GM18526 (cell line): ENCODE results near the gene UNC13A.

ENCODE experiments used
- POLR2A ChIP-seq: IDR thresholded peaks from 3 replicates; pipeline ENCODE4 v1.6.1; 2011; ENCODE audit not compliant: insufficient read length; ENCODE audit errors: extremely low read depth

UNC13A gene

GRCh38 chr19:17683078-17683477 lies 5.1 kb downstream of the UNC13A start:
- no peak for TF ChIP-seq POLR2A

- no peak for TF ChIP-seq POLR2A
These were observed 5.9 kb downstream of the UNC13A start for GRCh38 chr19:17682273-17682672.

GRCh38 chr19:17681505-17682125 lies 6.5 kb downstream of the UNC13A start:
- TF ChIP-seq POLR2A = no peak

GRCh38 chr19:17680230-17680722 lies 7.9 kb downstream of the UNC13A start:
- no peak for TF ChIP-seq POLR2A

GRCh38 chr19:17679526-17680229 lies 8.5 kb downstream of the UNC13A start:
- no peak for TF ChIP-seq POLR2A

DNA sequence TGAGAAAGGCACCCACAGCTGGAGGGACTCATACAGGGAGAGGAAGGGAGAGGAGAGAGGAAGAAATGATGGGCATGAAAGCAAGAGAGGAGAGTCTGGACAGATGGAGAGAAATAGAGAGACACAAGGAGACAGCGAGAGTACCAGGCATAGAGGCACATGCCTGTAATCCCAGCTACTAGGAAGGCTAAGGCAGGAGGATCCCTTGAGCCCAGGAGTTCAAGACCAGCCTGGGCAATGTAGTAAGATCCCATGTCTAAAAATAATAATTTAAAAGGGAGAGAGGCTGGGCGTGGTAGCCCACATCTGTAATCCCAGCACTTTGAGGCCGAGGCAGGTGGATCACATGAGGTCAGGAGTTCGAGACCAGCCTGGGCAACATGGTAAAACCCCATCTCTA lies 9.3 kb downstream of the UNC13A start:
- no peak for TF ChIP-seq POLR2A

DNA sequence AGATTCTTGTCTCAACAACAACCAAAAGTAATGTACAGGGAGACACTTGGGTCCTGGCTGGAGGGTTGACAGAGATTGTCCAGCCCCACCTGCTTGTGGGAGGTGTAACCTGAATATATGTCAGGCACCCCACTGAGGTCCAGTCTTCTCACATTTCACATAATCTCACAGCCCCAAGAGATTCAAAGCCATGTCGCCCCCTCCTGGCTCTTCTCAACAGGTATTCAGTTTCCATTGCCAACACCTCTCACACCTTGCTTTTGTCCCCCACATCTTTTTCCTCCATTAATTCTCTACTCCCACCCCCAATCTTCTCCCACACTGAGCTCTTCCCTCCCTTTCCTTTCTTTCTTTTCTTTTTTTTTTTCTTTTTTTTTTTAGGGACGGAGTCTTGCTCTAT lies 11.2 kb downstream of the UNC13A start:
- TF ChIP-seq POLR2A = no peak

DNA sequence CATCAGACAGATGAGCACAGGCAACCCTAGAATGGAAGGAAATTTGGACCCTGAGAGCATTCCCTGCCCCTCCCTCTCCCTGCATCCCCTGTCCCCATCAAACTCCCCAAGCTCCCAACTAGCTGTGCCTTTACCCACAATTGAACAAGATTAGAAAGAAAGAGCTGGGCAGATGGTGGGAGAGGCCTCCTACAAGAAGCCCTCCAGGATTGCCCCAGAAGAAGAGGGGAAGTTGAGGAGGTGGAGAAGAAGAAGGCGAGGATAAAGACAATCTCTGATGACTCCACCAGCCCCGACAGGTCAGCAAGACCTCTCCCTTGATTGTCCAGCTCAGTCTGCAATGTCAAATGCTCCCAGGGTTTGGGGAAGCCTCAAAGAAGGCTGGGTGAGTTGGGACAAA lies 11.9 kb downstream of the UNC13A start:
- no peak for TF ChIP-seq POLR2A

DNA sequence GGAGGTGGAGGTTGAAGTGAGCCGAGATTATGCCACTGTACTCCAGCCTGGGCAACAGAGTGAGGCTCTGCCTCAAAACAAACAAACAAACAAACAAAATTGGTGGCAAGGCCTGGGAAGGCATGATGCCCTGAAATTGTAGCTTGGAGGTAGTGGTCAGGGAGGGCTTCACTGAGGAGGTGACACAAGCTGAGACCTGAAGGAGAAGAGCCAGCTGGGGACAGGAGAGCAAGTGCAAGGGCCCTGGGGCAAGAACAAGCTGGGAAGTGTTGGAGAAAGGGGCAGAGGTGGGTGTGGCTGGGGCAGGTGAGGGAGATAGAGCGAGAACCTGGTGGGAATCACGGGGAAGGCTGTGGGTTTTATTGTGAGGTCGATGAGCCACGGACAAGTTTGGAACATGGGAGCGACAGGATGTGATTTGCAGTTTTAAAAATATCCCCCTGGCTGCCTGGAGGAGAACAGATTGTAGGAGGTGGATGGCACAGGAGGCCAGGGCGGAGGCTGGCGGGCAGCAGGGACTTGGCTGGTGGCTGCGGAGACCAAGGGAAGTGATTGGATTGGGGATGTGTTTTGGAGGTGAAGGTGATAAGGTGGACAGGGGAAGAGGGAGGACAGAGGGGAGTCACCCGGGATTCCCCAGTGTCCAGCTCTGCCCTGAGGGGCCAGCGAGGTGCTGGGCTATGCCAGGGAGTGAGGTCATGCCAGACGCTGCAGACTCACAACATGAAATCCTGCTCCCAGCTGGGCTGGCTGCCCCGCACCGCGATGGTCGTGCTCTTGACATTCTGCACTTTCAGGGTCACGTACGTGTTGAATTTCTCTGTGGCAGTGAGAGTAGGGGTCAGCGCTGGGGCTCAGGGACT lies 14.0 kb downstream of the UNC13A start:
- no peak for TF ChIP-seq POLR2A

DNA sequence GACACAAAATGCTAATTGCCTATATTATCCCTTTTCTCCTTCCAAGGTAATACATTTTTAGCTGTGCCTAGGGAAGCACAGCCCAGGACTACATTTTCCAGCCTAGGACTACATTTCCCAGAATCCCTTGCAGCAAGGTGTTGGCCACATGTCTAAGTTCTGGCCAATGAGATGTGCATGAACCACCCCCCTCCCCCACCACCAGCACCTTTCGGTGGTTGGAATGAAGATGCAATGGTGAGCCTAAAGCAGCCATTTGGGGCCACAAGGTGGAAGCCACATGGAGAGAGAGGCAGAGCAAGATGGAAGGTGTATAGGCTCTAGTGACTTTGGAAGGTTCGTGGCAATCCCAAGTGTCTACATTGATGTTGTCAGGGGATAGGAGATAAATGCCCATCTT lies 16.2 kb downstream of the UNC13A start:
- TF ChIP-seq POLR2A = no peak

- no peak for TF ChIP-seq POLR2A
These were observed 18.7 kb downstream of the UNC13A start for GRCh38 chr19:17669419-17669818.

- TF ChIP-seq POLR2A = no peak
These were observed 23.1 kb downstream of the UNC13A start for GRCh38 chr19:17665058-17665457.

GRCh38 chr19:17659996-17660395 lies 28.2 kb downstream of the UNC13A start:
- TF ChIP-seq POLR2A = no peak

- TF ChIP-seq POLR2A = no peak
These were observed 29.5 kb downstream of the UNC13A start for GRCh38 chr19:17658666-17659065.

- no peak for TF ChIP-seq POLR2A
These were observed 29.9 kb downstream of the UNC13A start for GRCh38 chr19:17658240-17658639.

- no peak for TF ChIP-seq POLR2A
These were observed 31.2 kb downstream of the UNC13A start for GRCh38 chr19:17656970-17657369.
